A673 (cell line): Measurements from ENCODE around the gene PNPLA3. TPM values are rescaled to one million over a fixed set of nuclear protein-coding genes. Genes with fewer than 3 reads are reported as not detected.

Source experiments
- BruUV-seq: library from RNA; stranded (reverse); fragments of 400-500 nt; replicated peaks from 2 replicates; lab custom pipeline; 2021; lab: Mats Ljungman, UMichigan
- CTCF ChIA-PET: fragments of 300-600 bp; sonication (Branson Sonifier 250); formaldehyde crosslinking; loops from one replicate; lab custom pipeline; 2022; ENCODE audit warnings: antibody characterized with exemption; lab: Charles Lee
- POLR2A ChIA-PET: fragments of 300-600 bp; sonication (Branson Sonifier 250); formaldehyde crosslinking; loops from one replicate; lab custom pipeline; 2022; ENCODE audit warnings: antibody characterized with exemption; ENCODE audit not compliant: low non-redundant PET; lab: Charles Lee
- DNase-seq: peaks from one replicate; pipeline ENCODE4 v3.0.0-alpha.2; 2015; ENCODE audit warnings: low spot score
- H3K27ac ChIP-seq: fragments of 200-600 bp; sonication (generic); 2 replicates; pipeline ENCODE4 v1.5.1; 2016; ENCODE audit warnings: mixed run types, low read depth, mild to moderate bottlenecking, mixed read lengths, antibody characterized with exemption, low read length; ENCODE audit not compliant: poor library complexity, severe bottlenecking
- H3K27me3 ChIP-seq: fragments of 200-600 bp; sonication (generic); replicated peaks from 2 replicates; pipeline ENCODE4 v1.6.1; 2017; ENCODE audit warnings: mixed run types, low read depth, mild to moderate bottlenecking, mixed read lengths, antibody characterized with exemption, low read length; ENCODE audit not compliant: insufficient read depth, poor library complexity
- H3K36me3 ChIP-seq: fragments of 200-600 bp; sonication (generic); 2 replicates; pipeline ENCODE4 v1.6.1; 2016; ENCODE audit warnings: mixed run types, mild to moderate bottlenecking, mixed read lengths, antibody characterized with exemption, low read length; ENCODE audit not compliant: insufficient read depth, poor library complexity, severe bottlenecking
- H3K4me1 ChIP-seq: fragments of 200-600 bp; sonication (generic); 2 replicates; pipeline ENCODE4 v1.6.1; 2017; ENCODE audit warnings: mixed run types, mild to moderate bottlenecking, mixed read lengths, antibody characterized with exemption, low read length; ENCODE audit not compliant: insufficient read depth, poor library complexity, severe bottlenecking
- H3K4me3 ChIP-seq: fragments of 200-600 bp; sonication (generic); 2 replicates; pipeline ENCODE4 v1.5.1; 2016; ENCODE audit warnings: low read depth, mixed run types, mild to moderate bottlenecking, mixed read lengths, low read length; ENCODE audit not compliant: poor library complexity, severe bottlenecking
- H3K9me3 ChIP-seq: fragments of 200-600 bp; sonication (generic); 2 replicates; pipeline ENCODE4 v1.6.1; 2016; ENCODE audit warnings: mixed run types, low read depth, mild to moderate bottlenecking, mixed read lengths, antibody characterized with exemption, low read length; ENCODE audit not compliant: poor library complexity, severe bottlenecking
- CTCF ChIP-seq: fragments of 300-800, 200-600 bp; sonication (generic); conservative IDR thresholded peaks from 2 replicates; pipeline ENCODE4 v1.5.1; 2017; ENCODE audit warnings: low read depth, mild to moderate bottlenecking, antibody characterized with exemption, low read length, moderate library complexity, mixed read lengths
- EZH2 ChIP-seq: fragments of 200-600 bp; sonication (generic); IDR thresholded peaks from 2 replicates; pipeline ENCODE4 v1.6.1; 2017; ENCODE audit warnings: borderline replicate concordance, low read depth, mild to moderate bottlenecking, mixed read lengths, antibody characterized with exemption, low read length; ENCODE audit not compliant: poor library complexity, severe bottlenecking
- intact Hi-C: fragments of 100-400 bp; cut with micrococcal nuclease; formaldehyde crosslinking; loops from one replicate; pipeline ENCODE4 v1.10.0; 2022; ENCODE audit not compliant: unreplicated experiment
- total RNA-seq: library from RNA; stranded (reverse); gene quantifications from 2 replicates; pipeline ENCODE4 v1.2.3, GENCODE V29; 2021

Gene PNPLA3
- total RNA-seq, 1 experiment from 2014 or later: 11.8 TPM

GRCh38 chr22:43991316-43992020 is 67.9 kb downstream of the PNPLA3 start:
- ChIA-PET CTCF (interaction anchor here (0.6 to 2.6 kb wide), 2 partner anchors 12 to 634 kb away, joined by 3 to 33 read pairs; no protein-coding TSS in a partner anchor), POLR2A (no interaction called here)
- no peak for TF ChIP-seq CTCF
- intact Hi-C loops: loop anchor here (10.0 kb wide), 1 partner anchor 363 kb away; no protein-coding TSS in a partner anchor
- Histone ChIP-seq H3K4me3 (no peak overlapping the region), H3K27me3 (no peaks in the 10 kb centered on the region), H3K9me3 (no peaks in the 10 kb centered on the region), H3K36me3 (peaks cover 57% of the 10 kb centered on the region), H3K4me1 (peaks cover 3% of the 10 kb centered on the region), H3K27ac (no peak overlapping the region)
- no TSS peak for BruUV-seq
- no peak for DNase-seq

- no peaks in the 10 kb centered on the region for H3K9me3 ChIP-seq
- ChIA-PET CTCF (interaction anchor here (1.2 to 2.6 kb wide), 3 partner anchors 93 to 633 kb away, joined by 4 to 33 read pairs (median 20); no protein-coding TSS in a partner anchor), POLR2A (no interaction called here)
- BruUV-seq: no TSS peak
- intact Hi-C loops: loop anchor here (10.0 kb wide), 1 partner anchor 362 kb away; no protein-coding TSS in a partner anchor
- no peak overlapping the region for H3K27ac ChIP-seq
- DNase-seq: no peak
- TF ChIP-seq EZH2 (no peak), CTCF (no peak)
- H3K27me3 ChIP-seq: no peaks in the 10 kb centered on the region
- peaks cover 61% of the 10 kb centered on the region for H3K36me3 ChIP-seq
- no peak overlapping the region for H3K4me3 ChIP-seq
- peaks cover 3% of the 10 kb centered on the region for H3K4me1 ChIP-seq
Observed at GRCh38 chr22:43992331-43992821, 68.8 kb downstream of the PNPLA3 start.

GRCh38 chr22:43993072-43993760 is 69.6 kb downstream of the PNPLA3 start:
- BruUV-seq: no TSS peak
- peak; percentile 72 for DNase-seq
- Histone ChIP-seq H3K27ac (no peak overlapping the region), H3K4me1 (peaks cover 3% of the 10 kb centered on the region), H3K9me3 (no peaks in the 10 kb centered on the region), H3K27me3 (no peaks in the 10 kb centered on the region), H3K36me3 (peaks cover 63% of the 10 kb centered on the region), H3K4me3 (no peak overlapping the region)
- CTCF ChIA-PET: interaction anchor here (0.5 to 2.6 kb wide), 20 partner anchors 10 to 632 kb away, joined by 3 to 33 read pairs (median 3); partner anchors contain the start of genes SAMM50 and SHISAL1
- peak; percentile 95 for TF ChIP-seq CTCF
- TF ChIP-seq EZH2: no peak
- intact Hi-C loops: loop anchor here (1.0 to 10.0 kb wide), 2 partner anchors 362 to 633 kb away; no protein-coding TSS in a partner anchor
- POLR2A ChIA-PET: no interaction called here
